Measurements from ENCODE around the gene UFD1.

UFD1 gene

DNA sequence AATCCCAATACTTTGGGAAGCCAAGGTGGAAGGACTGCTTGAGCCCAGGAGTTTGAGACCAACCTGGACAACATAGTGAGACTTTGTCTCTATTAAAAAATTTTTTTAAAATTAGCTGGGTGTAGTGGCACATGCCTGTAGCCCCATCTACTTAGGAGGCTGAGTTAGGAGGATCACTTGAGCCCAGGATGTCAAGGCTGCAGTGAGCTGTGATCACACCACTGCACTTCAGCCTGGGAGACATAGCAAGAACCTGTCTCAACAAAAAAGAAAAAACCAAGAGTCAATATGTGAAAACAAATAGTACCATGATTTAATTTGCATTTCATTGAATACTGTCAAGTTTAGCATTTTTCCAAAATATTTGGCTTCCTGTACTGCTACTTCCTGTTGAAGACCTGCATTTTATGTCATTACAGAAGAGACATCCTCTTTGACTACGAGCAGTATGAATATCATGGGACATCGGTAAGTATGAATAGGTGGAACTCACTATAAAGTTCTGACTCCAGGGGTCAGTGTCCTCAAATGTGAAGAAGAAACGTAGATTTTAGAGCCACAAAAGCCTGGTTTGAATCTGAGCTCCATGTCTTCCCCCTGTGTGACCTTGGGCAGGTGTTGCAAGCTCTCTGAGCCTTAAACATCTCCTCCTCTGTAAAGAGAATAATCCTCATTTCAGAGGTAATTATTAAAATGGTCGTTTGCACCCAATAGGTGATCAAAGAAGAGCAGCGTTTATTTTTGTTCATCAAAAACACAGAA lies 16.8 kb upstream of the UFD1 start:
- DNase-seq (ENCODE audit: low read depth), result no peak

GRCh38 chr22:19494676-19495173 lies 15.7 kb upstream of the UFD1 start:
- DNase-seq (ENCODE audit: low read depth), result no peak

- no peak for DNase-seq (ENCODE audit: low read depth)
These were observed 15.1 kb upstream of the UFD1 start for GRCh38 chr22:19494001-19494560.

- DNase-seq (ENCODE audit: low read depth), result no peak
These were observed 13.6 kb upstream of the UFD1 start for GRCh38 chr22:19492504-19493174.

DNA sequence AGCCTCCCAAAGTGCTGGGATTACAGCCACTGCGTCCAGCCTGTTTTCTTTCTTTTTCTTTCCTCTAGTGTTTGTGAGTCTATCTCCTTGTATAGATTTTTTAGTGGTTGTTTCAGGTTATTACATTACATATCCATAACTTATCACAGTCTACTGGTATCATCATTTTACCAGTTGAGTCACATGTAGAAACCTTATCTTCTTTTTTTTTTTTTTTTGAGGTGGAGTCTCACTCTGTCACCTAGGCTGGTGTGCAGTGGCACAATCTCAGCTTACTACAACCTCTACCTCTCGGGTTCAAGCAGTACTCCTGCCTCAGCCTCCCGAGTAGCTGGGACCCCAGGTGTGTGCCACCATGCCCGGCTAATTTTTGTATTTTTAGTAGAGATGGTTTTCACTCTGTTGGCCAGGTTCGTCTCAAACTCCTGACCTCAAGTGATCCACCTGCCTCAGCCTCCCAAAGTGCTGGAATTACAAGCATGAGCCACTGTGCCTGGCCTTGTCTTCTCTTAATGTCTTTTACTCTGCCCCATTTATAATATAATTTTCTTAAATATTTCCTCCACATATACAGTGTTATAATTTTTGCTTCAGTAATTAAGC lies 11.7 kb upstream of the UFD1 start:
- DNase-seq (ENCODE audit: low read depth), result no peak

DNA sequence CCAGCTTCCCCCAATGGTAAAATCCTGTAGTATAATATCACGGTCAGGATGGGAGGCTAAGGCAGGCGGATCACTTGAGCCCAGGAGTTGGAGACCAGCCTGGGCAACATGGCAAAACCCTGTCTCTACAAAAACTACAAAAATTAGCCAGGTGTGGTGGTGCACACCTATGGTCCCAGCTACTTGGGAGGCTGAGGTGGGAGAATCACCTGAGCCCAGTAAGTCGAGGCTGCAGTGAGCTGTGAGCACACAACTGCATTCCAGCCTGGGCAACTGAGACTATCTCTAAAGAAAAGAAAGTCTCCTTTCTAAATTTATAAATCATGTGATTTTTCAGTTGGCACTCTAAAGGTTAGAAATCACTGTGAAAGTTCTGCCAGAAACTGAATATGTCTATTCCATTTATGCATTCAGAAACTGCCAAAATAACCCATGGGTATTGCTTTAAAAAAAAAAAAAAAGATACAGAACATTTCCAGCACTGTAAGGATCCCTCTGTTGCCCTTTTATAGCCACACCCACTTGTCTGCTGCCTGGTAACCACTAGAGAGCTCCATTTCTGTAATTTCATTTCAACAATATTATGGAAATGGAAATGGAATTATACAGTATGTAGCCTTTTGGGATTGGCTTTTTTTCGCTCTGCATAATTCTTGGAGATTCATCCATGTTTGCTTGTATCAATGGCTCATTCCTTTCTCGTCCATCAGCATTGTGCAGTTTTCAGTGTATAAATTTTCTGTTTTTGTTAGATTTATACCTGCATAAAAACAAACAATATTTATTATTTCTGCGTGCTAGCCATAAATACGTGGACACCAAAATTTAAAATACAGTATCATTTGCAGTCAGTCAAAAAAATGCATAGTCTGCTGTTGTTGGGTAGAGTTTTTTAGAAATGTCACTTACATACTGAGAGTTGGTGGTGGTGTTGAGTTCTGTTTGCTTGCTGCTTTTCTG lies 10.2 kb upstream of the UFD1 start:
- no peak for DNase-seq (ENCODE audit: low read depth)

DNA sequence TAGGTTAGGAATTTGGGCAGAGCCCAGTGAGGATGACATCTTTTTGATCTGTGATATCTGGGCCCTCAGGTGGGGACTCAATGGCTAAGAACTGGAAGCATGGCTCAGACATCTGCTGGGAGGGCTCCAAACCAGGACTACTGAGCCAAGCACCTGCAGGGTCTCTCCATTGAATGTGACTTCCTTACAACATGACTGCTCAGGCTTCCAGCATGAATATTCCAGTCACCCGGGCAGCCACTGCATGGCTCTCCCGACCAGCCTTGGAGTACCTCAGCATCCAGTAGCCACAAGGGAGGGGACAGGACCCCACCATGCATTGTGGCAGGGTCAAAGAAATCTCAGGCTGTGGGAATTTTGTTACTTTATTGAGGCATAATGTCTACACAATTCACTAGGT lies 9.3 kb upstream of the UFD1 start:
- DNase-seq (ENCODE audit: low read depth), result no peak

DNA sequence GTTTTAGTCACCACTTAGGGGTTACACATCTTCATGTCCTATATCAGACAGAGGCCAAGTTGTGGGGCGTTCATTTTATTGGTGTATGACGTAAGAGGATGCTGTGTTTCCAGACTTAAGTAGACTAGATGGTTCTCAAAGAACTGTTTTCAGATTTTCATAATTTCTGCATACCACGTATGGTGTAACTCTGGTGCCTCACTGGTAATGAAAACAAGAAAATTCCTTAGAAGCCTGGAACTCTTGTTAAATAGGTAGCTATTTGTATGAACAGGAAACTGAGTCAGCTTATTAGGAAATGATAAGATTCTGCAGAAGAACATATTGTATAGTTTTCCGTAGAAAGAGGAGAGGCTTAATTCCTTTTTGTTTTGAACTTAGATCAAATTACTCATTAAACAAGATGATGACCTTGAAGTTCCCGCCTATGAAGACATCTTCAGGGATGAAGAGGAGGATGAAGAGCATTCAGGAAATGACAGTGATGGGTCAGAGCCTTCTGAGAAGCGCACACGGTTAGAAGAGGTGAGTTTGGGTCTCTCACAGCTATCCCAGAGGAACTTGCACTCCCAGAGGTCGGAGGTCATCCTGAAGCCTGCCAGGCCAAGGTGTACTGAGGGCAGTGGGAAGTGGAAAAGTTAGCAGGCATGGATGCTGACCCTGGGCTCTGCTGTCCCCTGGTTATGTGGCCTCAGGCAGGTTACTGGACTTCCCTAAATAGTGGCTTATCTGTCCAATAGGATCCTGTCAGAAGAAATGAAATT lies 4.7 kb upstream of the UFD1 start:
- DNase-seq (ENCODE audit: low read depth), result peak; percentile 73

DNA sequence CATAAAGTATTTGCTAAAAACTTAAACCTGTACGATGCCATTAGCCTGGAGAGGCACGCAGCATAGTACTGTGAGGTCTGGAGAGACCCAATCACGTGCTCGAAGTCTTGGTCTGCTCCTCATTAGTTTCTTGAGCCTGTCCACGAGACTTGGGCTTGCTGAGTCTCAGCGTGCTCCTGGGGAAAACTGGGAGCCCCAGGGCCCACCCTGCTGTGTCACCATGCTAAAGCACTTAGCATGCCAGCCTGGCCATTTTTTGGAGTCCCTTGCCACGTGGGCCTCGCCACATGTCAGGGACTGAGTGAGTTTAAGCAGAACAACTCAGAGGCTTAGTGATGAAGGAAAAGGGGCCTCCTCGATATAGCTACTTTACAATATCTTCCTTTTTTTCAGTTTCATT lies 3.3 kb upstream of the UFD1 start:
- no peak for DNase-seq (ENCODE audit: low read depth)

DNA sequence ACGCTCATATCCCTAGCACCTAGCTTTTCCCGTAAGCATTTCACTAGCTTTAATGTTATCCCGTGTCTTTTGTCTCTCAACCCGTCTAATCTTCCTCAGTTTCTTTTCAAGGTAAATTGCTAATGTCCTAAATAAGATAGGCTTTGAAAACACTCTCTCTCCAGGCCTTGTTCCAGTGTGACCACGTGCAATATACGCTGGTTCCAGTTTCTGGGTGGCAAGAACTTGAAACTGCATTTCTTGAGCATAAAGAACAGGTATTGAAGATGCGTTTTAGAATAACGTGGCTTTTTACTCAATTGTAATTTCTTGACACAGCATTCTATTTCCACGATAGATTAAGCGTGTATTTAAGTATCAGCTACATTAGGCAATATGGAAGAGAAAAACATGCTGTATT lies 1.8 kb upstream of the UFD1 start:
- DNase-seq (ENCODE audit: low read depth), result no peak

GRCh38 chr22:19480173-19480568 lies 1.2 kb upstream of the UFD1 start:
- DNase-seq (ENCODE audit: low read depth), result no peak

GRCh38 chr22:19479355-19480172 lies 571 bp upstream of the UFD1 start, which contains the start of gene CDC45:
Gene CDC45, plus strand, starts transcription at chr22:19479920. Its CDS starts 49 bp downstream, at chr22:19479969.
- DNase-seq (ENCODE audit: low read depth), result peak; percentile 95

GRCh38 chr22:19478045-19478900 lies 720 bp downstream of the UFD1 start:
- no peak for DNase-seq (ENCODE audit: low read depth)

DNA sequence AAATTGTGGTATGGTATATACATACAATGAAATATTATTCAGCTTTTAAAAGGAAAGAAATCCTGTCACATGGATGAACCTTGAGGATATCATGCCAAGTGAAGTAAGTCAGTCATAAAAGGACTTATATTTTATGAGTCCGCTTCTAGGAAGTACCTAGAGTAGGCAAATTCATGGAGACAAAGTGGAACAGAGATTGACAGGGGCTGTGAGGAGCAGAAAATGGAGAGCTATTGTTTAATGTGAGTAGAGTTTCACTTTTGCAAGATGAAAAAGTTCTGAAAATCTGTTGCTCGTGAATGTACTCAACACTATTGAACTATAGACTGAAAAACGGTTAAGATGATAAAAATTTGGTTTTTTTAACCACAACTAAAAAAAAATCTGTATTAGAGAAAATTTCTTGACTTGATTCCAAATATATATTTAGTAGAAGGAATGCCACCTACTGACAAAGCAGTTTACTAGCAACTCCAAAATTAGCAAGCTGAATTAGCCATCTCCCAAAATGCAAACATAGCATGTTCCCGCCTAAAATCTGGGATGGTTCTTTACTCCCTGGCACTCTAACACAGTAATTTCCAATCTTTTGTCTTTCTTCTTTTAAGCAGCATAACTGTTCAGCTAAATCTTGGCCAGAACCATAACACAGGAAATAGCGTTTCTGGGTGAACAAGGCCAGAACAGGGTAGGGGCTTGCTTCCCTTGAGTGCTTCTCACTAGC lies 1.5 kb downstream of the UFD1 start:
- no peak for DNase-seq (ENCODE audit: low read depth)

- DNase-seq (ENCODE audit: low read depth), result no peak
These were observed 3.0 kb downstream of the UFD1 start for GRCh38 chr22:19476023-19476422.

DNA sequence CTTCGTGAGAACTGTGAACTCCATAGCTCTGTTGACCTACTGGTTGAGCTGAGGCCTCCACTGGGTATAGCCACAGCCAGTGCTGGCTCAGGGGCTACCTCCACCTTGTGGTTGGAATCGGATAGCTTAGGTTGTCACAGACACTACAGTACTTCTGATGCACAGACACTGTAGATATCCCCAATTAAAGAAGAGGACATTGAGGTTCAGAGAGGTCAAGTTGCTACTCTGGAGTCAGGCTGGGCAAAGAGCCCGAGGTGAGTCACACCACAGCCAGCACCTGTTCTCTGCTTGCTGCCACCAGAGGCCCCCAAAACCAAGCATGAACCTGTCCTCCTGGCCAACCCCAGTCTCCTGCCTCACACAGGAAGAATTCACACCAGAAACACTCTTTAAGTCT lies 5.4 kb downstream of the UFD1 start:
- DNase-seq (ENCODE audit: low read depth), result no peak

DNA sequence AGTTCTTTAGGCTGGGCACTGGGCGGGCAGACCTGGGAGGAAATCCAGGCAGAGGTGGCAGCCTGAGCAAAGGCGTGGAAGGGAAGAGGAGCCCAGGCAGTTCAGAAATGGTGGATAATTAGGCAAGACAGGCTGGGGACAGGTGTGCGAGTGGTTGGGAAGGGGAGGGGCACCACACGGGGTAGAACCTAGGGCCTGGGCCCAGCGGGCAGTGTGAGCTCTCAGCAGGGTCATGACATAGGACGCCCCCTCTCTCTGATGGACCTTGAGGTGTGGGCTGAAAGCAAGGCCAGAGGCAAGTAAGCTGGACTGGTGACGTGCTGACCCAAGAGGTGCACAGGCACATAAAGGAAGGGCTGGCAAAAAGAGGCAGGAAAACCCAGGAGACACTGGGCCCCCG lies 6.8 kb downstream of the UFD1 start:
- no peak for DNase-seq (ENCODE audit: low read depth)

GRCh38 chr22:19471572-19471971 lies 7.4 kb downstream of the UFD1 start:
- no peak for DNase-seq (ENCODE audit: low read depth)
